ENCODE data around the gene MUC20. TPM values are rescaled to one million over a fixed set of nuclear protein-coding genes. Genes with fewer than 3 reads are reported as not detected.

MUC20 gene
- total and polyA plus RNA-seq, 2 experiments from 2014 or later, result not detected

DNA sequence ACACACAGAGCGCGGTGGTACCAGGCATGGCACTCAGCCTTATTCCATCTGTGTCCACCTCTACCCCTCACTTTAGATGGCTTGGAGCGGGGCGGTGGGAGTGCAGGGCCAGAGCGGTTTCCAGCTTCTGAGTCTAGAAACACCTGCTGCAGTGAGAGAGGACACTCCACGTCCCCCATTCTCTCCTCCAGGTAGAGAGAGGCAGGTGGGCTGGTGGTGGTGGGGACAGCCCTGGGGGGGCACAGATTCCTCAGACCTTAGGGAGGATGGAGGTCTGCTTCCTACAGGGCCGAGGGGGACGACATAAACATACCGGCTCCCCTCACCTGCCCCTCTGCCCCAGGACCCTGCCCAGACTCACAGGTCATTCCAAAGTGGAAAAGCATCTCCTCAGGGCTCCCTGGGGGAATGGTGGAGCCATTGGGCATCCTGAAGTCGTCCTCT, 40.4 kb downstream of the MUC20 start:
- Histone ChIP-seq H3K9me3 (ENCODE audit: low read depth) (no peaks in the 10 kb centered on the region), H4K20me1 (ENCODE audit: insufficient read depth) (no peaks in the 10 kb centered on the region), H3K27me3 (replicated peaks; ENCODE audit: insufficient read depth) (peaks cover 17% of the 10 kb centered on the region), H3F3A (ENCODE audit: insufficient read depth) (no peaks in the 10 kb centered on the region), H3K4me3 (no peak overlapping the region), H3K4me2 (ENCODE audit: unreplicated experiment) (no peak overlapping the region), H3K36me3 (ENCODE audit: low read depth) (no peaks in the 10 kb centered on the region), H2AFZ (no peak overlapping the region), H3K9ac (no peak overlapping the region), H3K4me1 (ENCODE audit: insufficient read depth) (no peaks in the 10 kb centered on the region), H3K27ac (no peak overlapping the region), H3K9me2 (ENCODE audit: insufficient read depth) (no peaks in the 10 kb centered on the region), H3K79me2 (ENCODE audit: insufficient read depth) (no peaks in the 10 kb centered on the region)
- DNase-seq, result no peak
- 60 to 65% methylated on average over 10 of the region's 10 CpGs for WGBS, 2 experiments (ENCODE audit: low coverage in 1 of 2, low lambda C conversion rate in 2 of 2, missing lambda C conversion rate in 2 of 2)
- in situ Hi-C loops (cut with MboI), result no loop called here
- TF ChIP-seq EZH2 (IDR thresholded peaks at IDR 0.05; ENCODE audit: insufficient read depth, poor library complexity, severe bottlenecking) (no peak), EZH2phosphoT487 (IDR thresholded peaks at IDR 0.05; ENCODE audit: insufficient read depth, low read depth) (no peak)

DNA sequence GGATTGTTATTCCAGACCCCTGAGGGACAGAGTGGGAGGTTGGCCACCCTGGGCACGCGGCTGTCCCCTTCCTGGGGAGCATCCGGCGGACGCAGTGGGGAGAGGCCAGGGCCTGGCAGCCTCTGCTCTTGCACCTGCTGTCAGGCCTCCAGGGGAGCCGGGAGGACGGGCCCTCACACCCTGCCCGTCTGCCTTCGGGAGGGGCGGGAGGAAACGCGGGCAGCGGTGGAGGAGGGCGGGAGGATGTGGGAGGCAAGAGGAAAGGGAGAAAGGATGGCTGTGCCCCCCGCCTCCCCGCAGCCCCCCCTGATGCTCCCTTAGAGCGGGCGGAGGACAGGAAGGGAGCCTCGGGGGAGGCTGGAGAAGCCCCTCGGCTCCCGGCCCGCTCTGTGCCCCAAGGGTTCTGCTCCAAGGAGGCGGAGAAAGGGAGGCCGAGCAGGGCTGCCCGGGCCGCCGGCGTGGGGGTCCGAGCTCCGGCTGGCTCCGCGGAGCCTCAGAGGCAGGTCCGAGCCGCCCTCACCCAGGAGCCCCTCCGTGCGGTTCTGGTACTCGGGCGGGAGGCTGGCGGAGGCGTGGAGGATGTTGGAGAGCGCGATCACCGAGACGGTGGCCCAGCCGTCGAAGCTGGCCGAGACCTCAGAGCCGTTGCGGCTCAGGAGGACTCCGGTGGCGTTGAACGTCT, 40.9 kb downstream of the MUC20 start:
- Histone ChIP-seq H3K36me3 (ENCODE audit: low read depth) (no peaks in the 10 kb centered on the region), H3K27me3 (replicated peaks; ENCODE audit: insufficient read depth) (peaks cover 17% of the 10 kb centered on the region), H3K9me3 (ENCODE audit: low read depth) (no peaks in the 10 kb centered on the region), H2AFZ (no peak overlapping the region), H3K9ac (no peak overlapping the region), H3K9me2 (ENCODE audit: insufficient read depth) (no peaks in the 10 kb centered on the region), H3K4me1 (ENCODE audit: insufficient read depth) (no peaks in the 10 kb centered on the region), H3K27ac (no peak overlapping the region), H3K79me2 (ENCODE audit: insufficient read depth) (no peaks in the 10 kb centered on the region), H3K4me3 (no peak overlapping the region), H3F3A (ENCODE audit: insufficient read depth) (no peaks in the 10 kb centered on the region), H3K4me2 (ENCODE audit: unreplicated experiment) (no peak overlapping the region), H4K20me1 (ENCODE audit: insufficient read depth) (no peaks in the 10 kb centered on the region)
- TF ChIP-seq EZH2phosphoT487 (IDR thresholded peaks at IDR 0.05; ENCODE audit: insufficient read depth, low read depth) (no peak), EZH2 (IDR thresholded peaks at IDR 0.05; ENCODE audit: insufficient read depth, poor library complexity, severe bottlenecking) (no peak)
- in situ Hi-C loops (cut with MboI), result no loop called here
- 9 to 11% methylated on average over 26 to 51 of the region's 52 CpGs for WGBS, 2 experiments (ENCODE audit: low coverage in 1 of 2, low lambda C conversion rate in 2 of 2, missing lambda C conversion rate in 2 of 2)
- no peak for DNase-seq

DNA sequence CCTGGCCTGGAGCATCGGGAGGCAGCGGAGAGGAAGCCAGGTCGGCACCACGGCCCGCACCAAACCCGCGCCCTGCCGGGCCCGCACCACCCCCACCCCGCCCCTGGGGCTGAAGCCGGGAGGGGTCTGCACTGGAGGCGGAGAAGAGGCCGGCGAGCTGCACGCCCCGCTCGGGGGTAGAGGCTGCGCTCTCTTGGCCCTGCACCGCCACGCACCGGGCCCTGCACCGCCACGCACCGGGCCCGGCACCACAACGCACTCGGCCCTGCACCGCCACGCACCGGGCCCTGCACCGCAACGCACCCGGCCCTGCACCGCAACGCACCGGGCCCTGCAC, 41.4 kb downstream of the MUC20 start:
- H3K9ac ChIP-seq, result no peak overlapping the region
- H3K4me2 ChIP-seq (ENCODE audit: unreplicated experiment), result no peak overlapping the region
- WGBS, 2 experiments (ENCODE audit: low coverage in 1 of 2, low lambda C conversion rate in 2 of 2, missing lambda C conversion rate in 2 of 2), result 46 to 50% methylated on average over 11 to 34 of the region's 36 CpGs
- no peaks in the 10 kb centered on the region for H3K9me2 ChIP-seq (ENCODE audit: insufficient read depth)
- no peaks in the 10 kb centered on the region for H4K20me1 ChIP-seq (ENCODE audit: insufficient read depth)
- H3K4me1 ChIP-seq (ENCODE audit: insufficient read depth), result no peaks in the 10 kb centered on the region
- TF ChIP-seq EZH2 (IDR thresholded peaks at IDR 0.05; ENCODE audit: insufficient read depth, poor library complexity, severe bottlenecking), result no peak
- TF ChIP-seq EZH2phosphoT487 (IDR thresholded peaks at IDR 0.05; ENCODE audit: insufficient read depth, low read depth), result no peak
- H3K9me3 ChIP-seq (ENCODE audit: low read depth), result no peaks in the 10 kb centered on the region
- H3K79me2 ChIP-seq (ENCODE audit: insufficient read depth), result no peaks in the 10 kb centered on the region
- H3K27me3 ChIP-seq (replicated peaks; ENCODE audit: insufficient read depth), result peaks cover 17% of the 10 kb centered on the region
- H3K4me3 ChIP-seq, result no peak overlapping the region
- DNase-seq, result no peak
- in situ Hi-C loops (cut with MboI), result no loop called here
- H2AFZ ChIP-seq, result no peak overlapping the region
- no peaks in the 10 kb centered on the region for H3F3A ChIP-seq (ENCODE audit: insufficient read depth)
- H3K27ac ChIP-seq, result no peak overlapping the region
- no peaks in the 10 kb centered on the region for H3K36me3 ChIP-seq (ENCODE audit: low read depth)

DNA sequence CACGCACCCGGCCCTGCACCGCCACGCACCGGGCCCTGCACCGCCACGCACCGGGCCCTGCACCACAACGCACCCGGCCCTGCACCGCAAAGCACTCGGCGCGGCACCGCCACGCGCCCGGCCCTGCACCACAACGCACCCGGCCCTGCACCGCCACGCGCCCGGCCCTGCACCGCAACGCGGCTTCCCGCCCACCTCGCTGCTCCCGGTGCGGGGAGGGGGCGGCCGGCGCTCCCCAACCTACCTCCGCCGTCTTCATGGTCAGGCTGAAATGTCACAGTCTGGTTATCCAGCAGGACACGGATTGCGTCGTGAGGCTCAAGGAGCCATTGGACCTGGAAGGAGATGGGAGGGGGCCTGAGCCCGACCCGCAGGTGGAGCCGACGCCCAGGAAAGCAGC, 41.8 kb downstream of the MUC20 start:
- 80% methylated on average over 8 to 39 of the region's 43 CpGs for WGBS, 2 experiments (ENCODE audit: low coverage in 1 of 2, low lambda C conversion rate in 2 of 2, missing lambda C conversion rate in 2 of 2)
- DNase-seq, result no peak
- no peaks in the 10 kb centered on the region for H3K36me3 ChIP-seq (ENCODE audit: low read depth)
- no peaks in the 10 kb centered on the region for H4K20me1 ChIP-seq (ENCODE audit: insufficient read depth)
- H3K4me2 ChIP-seq (ENCODE audit: unreplicated experiment), result no peak overlapping the region
- no peaks in the 10 kb centered on the region for H3K4me1 ChIP-seq (ENCODE audit: insufficient read depth)
- in situ Hi-C loops (cut with MboI), result no loop called here
- H3K9ac ChIP-seq, result no peak overlapping the region
- H3F3A ChIP-seq (ENCODE audit: insufficient read depth), result no peaks in the 10 kb centered on the region
- H3K9me3 ChIP-seq (ENCODE audit: low read depth), result no peaks in the 10 kb centered on the region
- H3K4me3 ChIP-seq, result no peak overlapping the region
- no peaks in the 10 kb centered on the region for H3K9me2 ChIP-seq (ENCODE audit: insufficient read depth)
- no peaks in the 10 kb centered on the region for H3K79me2 ChIP-seq (ENCODE audit: insufficient read depth)
- H3K27me3 ChIP-seq (replicated peaks; ENCODE audit: insufficient read depth), result peaks cover 16% of the 10 kb centered on the region
- no peak overlapping the region for H2AFZ ChIP-seq
- TF ChIP-seq EZH2 (IDR thresholded peaks at IDR 0.05; ENCODE audit: insufficient read depth, poor library complexity, severe bottlenecking), result no peak
- no peak for TF ChIP-seq EZH2phosphoT487 (IDR thresholded peaks at IDR 0.05; ENCODE audit: insufficient read depth, low read depth)
- H3K27ac ChIP-seq, result no peak overlapping the region
